ENCODE results near the gene SMARCA2.

The SMARCA2 gene

GRCh38 chr9:1996156-1996555, 19.0 kb upstream of the SMARCA2 start:
- no peak for DNase-seq (ENCODE audit: extremely low read depth, low read depth)
- TF ChIP-seq, protein P1, sequence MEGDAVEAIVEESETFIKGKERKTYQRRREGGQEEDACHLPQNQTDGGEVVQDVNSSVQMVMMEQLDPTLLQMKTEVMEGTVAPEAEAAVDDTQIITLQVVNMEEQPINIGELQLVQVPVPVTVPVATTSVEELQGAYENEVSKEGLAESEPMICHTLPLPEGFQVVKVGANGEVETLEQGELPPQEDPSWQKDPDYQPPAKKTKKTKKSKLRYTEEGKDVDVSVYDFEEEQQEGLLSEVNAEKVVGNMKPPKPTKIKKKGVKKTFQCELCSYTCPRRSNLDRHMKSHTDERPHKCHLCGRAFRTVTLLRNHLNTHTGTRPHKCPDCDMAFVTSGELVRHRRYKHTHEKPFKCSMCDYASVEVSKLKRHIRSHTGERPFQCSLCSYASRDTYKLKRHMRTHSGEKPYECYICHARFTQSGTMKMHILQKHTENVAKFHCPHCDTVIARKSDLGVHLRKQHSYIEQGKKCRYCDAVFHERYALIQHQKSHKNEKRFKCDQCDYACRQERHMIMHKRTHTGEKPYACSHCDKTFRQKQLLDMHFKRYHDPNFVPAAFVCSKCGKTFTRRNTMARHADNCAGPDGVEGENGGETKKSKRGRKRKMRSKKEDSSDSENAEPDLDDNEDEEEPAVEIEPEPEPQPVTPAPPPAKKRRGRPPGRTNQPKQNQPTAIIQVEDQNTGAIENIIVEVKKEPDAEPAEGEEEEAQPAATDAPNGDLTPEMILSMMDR (IDR thresholded peaks at IDR 0.05; ENCODE audit: low read depth, low read length): no peak

- DNase-seq (ENCODE audit: extremely low read depth, low read depth): no peak
- TF ChIP-seq, protein P1 (IDR thresholded peaks at IDR 0.05; ENCODE audit: low read depth, low read length): no peak
These were observed 17.5 kb upstream of the SMARCA2 start for GRCh38 chr9:1997646-1998045.

DNA sequence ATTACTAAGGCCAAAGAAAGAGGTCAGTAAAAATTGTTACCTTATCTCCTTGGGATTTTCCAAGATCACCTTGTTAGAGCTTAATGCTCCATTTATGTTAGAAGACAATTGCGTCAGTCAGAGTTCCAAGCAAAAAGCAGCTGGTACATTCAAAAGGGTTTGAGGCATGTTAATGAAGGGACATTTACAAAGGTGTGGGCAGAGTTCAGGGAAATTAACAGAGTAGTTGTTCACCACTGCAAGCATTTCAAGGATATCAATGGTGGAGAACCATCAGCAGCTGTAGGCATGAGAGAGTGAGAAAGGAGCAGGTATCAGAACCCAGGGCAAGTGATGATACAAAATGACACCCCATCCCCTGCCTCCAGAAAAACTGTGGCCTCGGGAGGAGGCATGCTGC, 17.0 kb upstream of the SMARCA2 start:
- DNase-seq (ENCODE audit: extremely low read depth, low read depth): no peak
- TF ChIP-seq, protein P1 (IDR thresholded peaks at IDR 0.05; ENCODE audit: low read depth, low read length): no peak

GRCh38 chr9:2000314-2000713, 14.8 kb upstream of the SMARCA2 start:
- TF ChIP-seq, protein P1 (IDR thresholded peaks at IDR 0.05; ENCODE audit: low read depth, low read length): no peak
- DNase-seq (ENCODE audit: extremely low read depth, low read depth): no peak

- TF ChIP-seq, protein P1 (IDR thresholded peaks at IDR 0.05; ENCODE audit: low read depth, low read length): no peak
- DNase-seq (ENCODE audit: extremely low read depth, low read depth): no peak
These were observed 6.8 kb upstream of the SMARCA2 start for GRCh38 chr9:2008372-2008771.

- TF ChIP-seq, protein P1 (IDR thresholded peaks at IDR 0.05; ENCODE audit: low read depth, low read length): no peak
- no peak for DNase-seq (ENCODE audit: extremely low read depth, low read depth)
These were observed 2.8 kb upstream of the SMARCA2 start for GRCh38 chr9:2012347-2012746.

DNA sequence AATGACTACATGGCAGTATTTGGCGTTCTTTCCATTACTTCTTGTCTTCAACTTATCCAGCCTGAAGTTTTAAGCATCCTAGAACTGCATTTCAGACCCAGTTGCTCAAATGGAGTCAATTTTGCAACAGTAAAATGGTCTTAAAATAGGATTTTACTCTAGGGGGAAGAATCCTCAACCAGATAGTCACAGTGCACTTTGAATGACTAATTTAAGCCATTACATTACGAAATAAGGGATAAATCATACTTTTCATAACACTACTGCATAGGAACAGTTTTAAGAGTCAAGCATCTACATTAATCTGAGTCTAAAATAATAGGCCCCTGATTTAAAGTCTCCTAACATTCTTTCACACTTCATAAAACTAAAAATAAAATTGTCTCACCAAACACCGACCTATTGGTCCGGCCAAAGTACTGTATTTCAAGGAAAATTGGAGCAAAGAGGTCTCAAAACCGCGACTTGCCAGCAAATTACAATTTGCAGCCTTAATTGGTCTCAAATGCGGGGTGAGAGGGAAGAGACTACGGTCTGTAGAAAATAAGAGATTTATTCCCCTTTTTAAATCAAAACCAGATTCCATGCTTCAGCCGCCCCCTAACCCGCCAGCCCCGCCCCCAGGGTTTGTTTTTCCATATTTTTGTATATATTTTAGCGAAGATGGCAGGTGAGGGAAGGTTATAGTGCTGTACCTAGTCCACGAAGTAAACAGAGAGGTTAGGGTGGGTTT, 1.2 kb upstream of the SMARCA2 start:
- TF ChIP-seq, protein P1 (IDR thresholded peaks at IDR 0.05; ENCODE audit: low read depth, low read length): no peak
- DNase-seq (ENCODE audit: extremely low read depth, low read depth): no peak
